ENCODE results near the gene UPK3BL1. TPM values are rescaled to one million over a fixed set of nuclear protein-coding genes. Genes with fewer than 3 reads are reported as not detected.

The UPK3BL1 gene
- total RNA-seq, 1 experiment from 2014 or later, result 21.2 TPM

Other genes starting within 250 kb of the UPK3BL1 start
- gene PRKRIP1, start 246.4 kb downstream of the UPK3BL1 start, total RNA-seq (2014; rRNA removed; shearing (Covaris generic)), result 29.6 and 30.7 TPM in 2 replicates
- gene ORAI2, start 209.2 kb downstream of the UPK3BL1 start, total RNA-seq (2014; rRNA removed; shearing (Covaris generic)), result 18.3 and 27.0 TPM in 2 replicates
- 26.4 and 27.4 TPM in 2 replicates for gene ALKBH4, start 177.9 kb downstream of the UPK3BL1 start, total RNA-seq (2014; rRNA removed; shearing (Covaris generic))
- 43.3 and 66.3 TPM in 2 replicates for gene LRWD1, start 177.8 kb downstream of the UPK3BL1 start, total RNA-seq (2014; rRNA removed; shearing (Covaris generic))
- gene POLR2J, start 163.9 kb downstream of the UPK3BL1 start, total RNA-seq (2014; rRNA removed; shearing (Covaris generic)), result 17.8 and 44.1 TPM in 2 replicates
- 4.0 and 9.5 TPM in 2 replicates for gene RASA4B, start 125.0 kb downstream of the UPK3BL1 start, total RNA-seq (2014; rRNA removed; shearing (Covaris generic))
- gene UPK3BL2, start 99.1 kb downstream of the UPK3BL1 start, total RNA-seq (2014; rRNA removed; shearing (Covaris generic)), result 0.24 and 1.6 TPM in 2 replicates
- gene SPDYE2, start 91.6 kb downstream of the UPK3BL1 start, total RNA-seq (2014; rRNA removed; shearing (Covaris generic)), result not detected in 2 replicates
- 15.7 and 21.3 TPM in 2 replicates for gene POLR2J3, start 70.2 kb downstream of the UPK3BL1 start, total RNA-seq (2014; rRNA removed; shearing (Covaris generic))
- gene RASA4, start 26.0 kb downstream of the UPK3BL1 start, total RNA-seq (2014; rRNA removed; shearing (Covaris generic)), result 15.4 and 19.4 TPM in 2 replicates
- gene SPDYE2B, start 7.5 kb upstream of the UPK3BL1 start, total RNA-seq (2014; rRNA removed; shearing (Covaris generic)), result not detected in 2 replicates
- gene POLR2J2, start 28.9 kb upstream of the UPK3BL1 start, total RNA-seq (2014; rRNA removed; shearing (Covaris generic)), result 1.3 and 1.4 TPM in 2 replicates
- gene FAM185A, start 106.2 kb upstream of the UPK3BL1 start, total RNA-seq (2014; rRNA removed; shearing (Covaris generic)), result 6.9 and 10.1 TPM in 2 replicates

Measured in SJSA1 (cell line).